Endothelial cell of umbilical vein (primary cell): ENCODE results near the gene C6orf58. TPM values are rescaled to one million over a fixed set of nuclear protein-coding genes. Genes with fewer than 3 reads are reported as not detected.

ENCODE experiments used
- BruUV-seq: library from RNA; stranded (reverse); fragments of 400-500 nt; replicated peaks from 2 replicates; lab custom pipeline; 2021; lab: Mats Ljungman, UMichigan
- CTCF ChIA-PET: fragments of 300-600, 350-600 bp; sonication (Branson Sonifier 250); formaldehyde crosslinking; loops from one replicate; lab custom pipeline; 2021; ENCODE audit warnings: antibody characterized with exemption, inconsistent platforms; lab: Charles Lee
- POLR2A ChIA-PET: fragments of 300-600, 350-600 bp; sonication (Branson Sonifier 250); formaldehyde crosslinking; loops from one replicate; lab custom pipeline; 2021; ENCODE audit warnings: antibody characterized with exemption, inconsistent platforms; lab: Charles Lee
- DNase-seq: peaks from one replicate; pipeline ENCODE4 v3.0.0-alpha.2; 2011; ENCODE audit warnings: low read depth, low spot score
- FAIRE-seq: peaks from 2 replicates; lab custom pipeline; 2011; peaks lifted over from hg19 to GRCh38; lab: Jason Lieb, UNC
- H2AFZ ChIP-seq: 2 replicates; pipeline ENCODE4 v1.6.0; 2012; ENCODE audit warnings: low read depth, low read length, control low read depth, inconsistent platforms
- H3K27ac ChIP-seq: 2 replicates; pipeline ENCODE4 v1.5.1; 2011; ENCODE audit warnings: low read depth, mild to moderate bottlenecking, control low read depth, low read length, moderate library complexity; ENCODE audit not compliant: insufficient read depth
- H3K27me3 ChIP-seq, 2 experiments: 2 replicates each; pipeline versions ENCODE4 v1.6.0 to v1.6.1; 2011; ENCODE audit warnings: low read length in 2 of 2, mixed read lengths in 1 of 2; ENCODE audit not compliant: control insufficient read depth in 2 of 2, insufficient read depth in 2 of 2
- H3K36me3 ChIP-seq, 2 experiments: 2 replicates in 1 of 2; 3 replicates in 1 of 2; pipeline ENCODE4 v1.5.1; 2011; ENCODE audit warnings: low read length in 2 of 2, mild to moderate bottlenecking in 1 of 2, moderate library complexity in 1 of 2; ENCODE audit not compliant: control insufficient read depth in 2 of 2, insufficient read depth in 2 of 2; ENCODE audit errors: extremely low read depth in 1 of 2
- H3K4me1 ChIP-seq: 3 replicates; pipeline ENCODE4 v1.5.1; 2011; ENCODE audit warnings: mild to moderate bottlenecking, low read length; ENCODE audit not compliant: control insufficient read depth, insufficient read depth; ENCODE audit errors: extremely low read depth
- H3K4me2 ChIP-seq: 2 replicates; pipeline ENCODE4 v1.6.1; 2011; ENCODE audit warnings: low read length, control low read depth, mixed read lengths; ENCODE audit not compliant: insufficient read depth
- H3K4me3 ChIP-seq, 3 experiments: fragments of 200-600 bp in 1 of 3; sonication (generic), shearing (Covaris generic) in 1 of 3; replicated peaks in 1 of 3; 2 replicates each; pipeline ENCODE4 v1.5.1; 2011 to 2016; ENCODE audit warnings: control low read depth in 3 of 3, low read length in 3 of 3, mild to moderate bottlenecking in 2 of 3, inconsistent platforms in 1 of 3, low read depth in 1 of 3, moderate library complexity in 1 of 3; ENCODE audit not compliant: insufficient read depth in 1 of 3
- H3K79me2 ChIP-seq: 2 replicates; pipeline ENCODE4 v1.6.0; 2012; ENCODE audit warnings: low read length, inconsistent platforms; ENCODE audit not compliant: control insufficient read depth, insufficient read depth
- H3K9ac ChIP-seq: replicated peaks from 2 replicates; pipeline ENCODE3; 2011; ENCODE audit warnings: low read length, control low read depth; ENCODE audit not compliant: insufficient read depth; ENCODE audit errors: extremely low read depth
- H3K9me1 ChIP-seq: replicated peaks from 3 replicates; pipeline ENCODE4 v1.6.0; 2011; ENCODE audit warnings: mild to moderate bottlenecking, low read length; ENCODE audit not compliant: control insufficient read depth, insufficient read depth; ENCODE audit errors: extremely low read depth
- H3K9me3 ChIP-seq: replicated peaks from 2 replicates; pipeline ENCODE4 v1.5.1; 2012; ENCODE audit warnings: low read length, inconsistent platforms; ENCODE audit not compliant: control insufficient read depth, insufficient read depth
- H4K20me1 ChIP-seq: replicated peaks from 2 replicates; pipeline ENCODE3; 2011; ENCODE audit warnings: mild to moderate bottlenecking, low read length; ENCODE audit not compliant: control insufficient read depth, insufficient read depth; ENCODE audit errors: extremely low read depth
- MAX ChIP-seq: IDR thresholded peaks from 2 replicates; pipeline ENCODE4 v1.6.1; 2011; ENCODE audit not compliant: insufficient read depth, insufficient read length
- dilution Hi-C: fragments of 300-500 bp; cut with MboI; formaldehyde crosslinking; loops from one replicate; pipeline ENCODE4 v1.15.0; 2019; ENCODE audit warnings: low sequenced_read_pairs; ENCODE audit not compliant: extremely low pct_ligation_motif_present
- intact Hi-C: fragments of 100-400 bp; cut with micrococcal nuclease; formaldehyde crosslinking; loops from one replicate; pipeline ENCODE4 v1.10.0; 2022
- polyA plus RNA-seq, 4 experiments: library from polyadenylated mRNA; depleted of rRNA in 3 of 4; stranded (reverse) in 3 of 4; unstranded in 1 of 4; fragments of >200 nt; gene quantifications; 2 replicates each; pipeline versions ENCODE4 v1.2.1 to v1.2.3, GENCODE V29; 2011 to 2012; ENCODE audit warnings: missing spikeins in 1 of 4
- total RNA-seq: library from RNA; stranded (reverse); gene quantifications from 2 replicates; pipeline ENCODE4 v1.2.3, GENCODE V29; 2021
- TF ChIP-seq, protein P1 (sequence below), 2 donors: IDR thresholded peaks; 1 replicate in 1 of 2; 2 replicates in 1 of 2; pipeline ENCODE4 v1.5.1; 2011; ENCODE audit warnings: low read length in 2 of 2, mild to moderate bottlenecking in 2 of 2, moderate library complexity in 2 of 2, control low read depth in 1 of 2, inconsistent platforms in 1 of 2, low read depth in 1 of 2; ENCODE audit not compliant: insufficient read depth in 1 of 2; ENCODE audit errors: extremely low read depth in 1 of 2

C6orf58 gene
- total and polyA plus RNA-seq, 2 donors (not counting 3 experiments of a cell fraction or from before 2014, with no cell fraction given): not detected

GRCh38 chr6:127554435-127555006, 22.5 kb upstream of the C6orf58 start:
- no peak for FAIRE-seq

More at GRCh38 chr6:127554435-127555006, 22.5 kb upstream of the C6orf58 start:
- BruUV-seq: no TSS peak
- Histone ChIP-seq H3K4me1 (no peaks in the 10 kb centered on the region), H2AFZ (no peak overlapping the region), H3K27me3 (peaks cover 4 to 10% of the 10 kb centered on the region in 2 experiments), H3K4me2 (no peak overlapping the region), H3K79me2 (no peaks in the 10 kb centered on the region), H3K36me3 (no peaks in the 10 kb centered on the region), H3K9me3 (no peaks in the 10 kb centered on the region), H3K9ac (no peak overlapping the region), H3K4me3 (no peak overlapping the region), H4K20me1 (no peaks in the 10 kb centered on the region), H3K27ac (no peak overlapping the region), H3K9me1 (no peaks in the 10 kb centered on the region)
- POLR2A ChIA-PET: no interaction called here
- CTCF ChIA-PET: interaction anchor here (0.6 to 2.0 kb wide), 9 partner anchors 9 to 1067 kb away, joined by 3 to 44 read pairs (median 6); no protein-coding TSS in a partner anchor
- dilution Hi-C loops: no loop called here
- DNase-seq: peak; percentile 27
- no peak for TF ChIP-seq MAX
- TF ChIP-seq, protein P1, sequence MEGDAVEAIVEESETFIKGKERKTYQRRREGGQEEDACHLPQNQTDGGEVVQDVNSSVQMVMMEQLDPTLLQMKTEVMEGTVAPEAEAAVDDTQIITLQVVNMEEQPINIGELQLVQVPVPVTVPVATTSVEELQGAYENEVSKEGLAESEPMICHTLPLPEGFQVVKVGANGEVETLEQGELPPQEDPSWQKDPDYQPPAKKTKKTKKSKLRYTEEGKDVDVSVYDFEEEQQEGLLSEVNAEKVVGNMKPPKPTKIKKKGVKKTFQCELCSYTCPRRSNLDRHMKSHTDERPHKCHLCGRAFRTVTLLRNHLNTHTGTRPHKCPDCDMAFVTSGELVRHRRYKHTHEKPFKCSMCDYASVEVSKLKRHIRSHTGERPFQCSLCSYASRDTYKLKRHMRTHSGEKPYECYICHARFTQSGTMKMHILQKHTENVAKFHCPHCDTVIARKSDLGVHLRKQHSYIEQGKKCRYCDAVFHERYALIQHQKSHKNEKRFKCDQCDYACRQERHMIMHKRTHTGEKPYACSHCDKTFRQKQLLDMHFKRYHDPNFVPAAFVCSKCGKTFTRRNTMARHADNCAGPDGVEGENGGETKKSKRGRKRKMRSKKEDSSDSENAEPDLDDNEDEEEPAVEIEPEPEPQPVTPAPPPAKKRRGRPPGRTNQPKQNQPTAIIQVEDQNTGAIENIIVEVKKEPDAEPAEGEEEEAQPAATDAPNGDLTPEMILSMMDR (IDR thresholded peaks at IDR 0.05; ENCODE audit: extremely low read depth in 1 of 2, insufficient read depth in 1 of 2, low read depth in 1 of 2, low read length in 2 of 2): peak in 1 of 2 donors; percentile 32
- intact Hi-C loops: loop anchor here (1.0 to 5.0 kb wide), 3 partner anchors 73 to 1176 kb away; no protein-coding TSS in a partner anchor
